OCI-LY3 (cell line): ENCODE results near the gene THBS2.

Experiments
- H2AFZ ChIP-seq: fragments of 200-600, 300-600 bp; shearing (Covaris generic); 2 replicates; pipeline ENCODE4 v1.6.0; 2014; ENCODE audit warnings: antibody characterized with exemption, low read depth, low read length
- H3K27ac ChIP-seq: fragments of 200-600, 300-600 bp; sonication (generic); 2 replicates; pipeline ENCODE4 v1.5.1; 2014; ENCODE audit warnings: mild to moderate bottlenecking, low read length, moderate library complexity, mixed read lengths
- H3K27me3 ChIP-seq: fragments of 200-600, 300-600 bp; sonication (generic); 2 replicates; pipeline ENCODE4 v1.6.1; 2014; ENCODE audit warnings: low read depth, low read length, mixed read lengths
- H3K36me3 ChIP-seq: fragments of 200-600, 300-600 bp; sonication (generic); replicated peaks from 2 replicates; pipeline ENCODE3; 2014; ENCODE audit warnings: low read depth, low read length, mixed read lengths
- H3K4me1 ChIP-seq: fragments of 300-600, 200-600 bp; sonication (generic); 2 replicates; pipeline ENCODE4 v1.6.1; 2014; ENCODE audit warnings: low read length, mixed read lengths
- H3K4me2 ChIP-seq: fragments of 200-600, 300-600 bp; sonication (generic); 2 replicates; pipeline ENCODE4 v1.6.1; 2014; ENCODE audit warnings: low read length, mixed read lengths
- H3K4me3 ChIP-seq: fragments of 300-600, 200-600 bp; sonication (generic); 2 replicates; pipeline ENCODE4 v1.5.1; 2014; ENCODE audit warnings: antibody characterized with exemption, mild to moderate bottlenecking, low read length, moderate library complexity
- H3K79me2 ChIP-seq: fragments of 300-600, 200-600 bp; shearing (Covaris generic); 2 replicates; pipeline ENCODE4 v1.6.1; 2014; ENCODE audit warnings: mild to moderate bottlenecking, low read length, mixed read lengths
- H3K9ac ChIP-seq: fragments of 300-600, 200-600 bp; shearing (Covaris generic); 2 replicates; pipeline ENCODE4 v1.6.0; 2014; ENCODE audit warnings: mild to moderate bottlenecking, low read length, moderate library complexity
- H3K9me3 ChIP-seq: fragments of 200-600, 300-600 bp; shearing (Covaris generic); 2 replicates; pipeline ENCODE4 v1.6.1; 2014; ENCODE audit warnings: low read length, mixed read lengths; ENCODE audit not compliant: insufficient read depth
- H4K20me1 ChIP-seq: fragments of 200-600, 300-600 bp; sonication (generic); 2 replicates; pipeline ENCODE4 v1.6.1; 2016; ENCODE audit warnings: low read length, mixed read lengths; ENCODE audit not compliant: insufficient read depth
- EZH2phosphoT487 ChIP-seq: fragments of 200-600 bp; shearing (Covaris generic); IDR thresholded peaks from 2 replicates; pipeline ENCODE4 v1.6.1; 2018; ENCODE audit warnings: antibody characterized with exemption, mixed run types, low read depth
- TF ChIP-seq, protein P1 (sequence below): fragments of 200-600, 300-600 bp; sonication (generic); IDR thresholded peaks from 2 replicates; pipeline ENCODE4 v1.5.1; 2014; ENCODE audit warnings: antibody characterized with exemption, low read length, low read depth

THBS2 gene

DNA sequence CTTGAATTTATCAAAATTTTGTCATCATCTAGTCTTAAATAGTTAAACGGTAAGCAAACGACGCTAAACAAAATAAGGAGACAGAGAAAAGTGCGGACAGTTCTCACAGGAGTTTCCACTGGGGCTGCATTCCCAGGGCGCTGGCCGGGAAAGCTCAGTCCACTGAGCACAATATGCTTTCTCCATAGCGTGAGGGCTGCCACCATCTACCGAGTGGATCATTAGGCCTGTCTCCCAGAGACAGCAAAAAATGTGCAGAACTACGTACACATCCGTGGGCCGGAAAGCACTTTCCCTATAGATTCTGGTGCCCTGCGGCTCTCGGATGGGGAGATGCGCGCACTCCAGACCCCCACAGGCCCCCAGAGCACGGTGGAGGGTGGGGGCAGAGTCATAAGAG is 84.9 kb downstream of the THBS2 start:
- H2AFZ ChIP-seq = no peak overlapping the region
- no peak overlapping the region for H3K27ac ChIP-seq
- H3K4me3 ChIP-seq = no peak overlapping the region
- H3K27me3 ChIP-seq = no peaks in the 10 kb centered on the region
- no peak overlapping the region for H3K4me2 ChIP-seq
- no peaks in the 10 kb centered on the region for H3K4me1 ChIP-seq
- no peak overlapping the region for H3K9ac ChIP-seq
- no peaks in the 10 kb centered on the region for H3K36me3 ChIP-seq
- no peaks in the 10 kb centered on the region for H3K79me2 ChIP-seq
- TF ChIP-seq, protein P1, sequence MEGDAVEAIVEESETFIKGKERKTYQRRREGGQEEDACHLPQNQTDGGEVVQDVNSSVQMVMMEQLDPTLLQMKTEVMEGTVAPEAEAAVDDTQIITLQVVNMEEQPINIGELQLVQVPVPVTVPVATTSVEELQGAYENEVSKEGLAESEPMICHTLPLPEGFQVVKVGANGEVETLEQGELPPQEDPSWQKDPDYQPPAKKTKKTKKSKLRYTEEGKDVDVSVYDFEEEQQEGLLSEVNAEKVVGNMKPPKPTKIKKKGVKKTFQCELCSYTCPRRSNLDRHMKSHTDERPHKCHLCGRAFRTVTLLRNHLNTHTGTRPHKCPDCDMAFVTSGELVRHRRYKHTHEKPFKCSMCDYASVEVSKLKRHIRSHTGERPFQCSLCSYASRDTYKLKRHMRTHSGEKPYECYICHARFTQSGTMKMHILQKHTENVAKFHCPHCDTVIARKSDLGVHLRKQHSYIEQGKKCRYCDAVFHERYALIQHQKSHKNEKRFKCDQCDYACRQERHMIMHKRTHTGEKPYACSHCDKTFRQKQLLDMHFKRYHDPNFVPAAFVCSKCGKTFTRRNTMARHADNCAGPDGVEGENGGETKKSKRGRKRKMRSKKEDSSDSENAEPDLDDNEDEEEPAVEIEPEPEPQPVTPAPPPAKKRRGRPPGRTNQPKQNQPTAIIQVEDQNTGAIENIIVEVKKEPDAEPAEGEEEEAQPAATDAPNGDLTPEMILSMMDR = no peak
- TF ChIP-seq EZH2phosphoT487 = no peak
- no peaks in the 10 kb centered on the region for H3K9me3 ChIP-seq
- H4K20me1 ChIP-seq = no peaks in the 10 kb centered on the region

DNA sequence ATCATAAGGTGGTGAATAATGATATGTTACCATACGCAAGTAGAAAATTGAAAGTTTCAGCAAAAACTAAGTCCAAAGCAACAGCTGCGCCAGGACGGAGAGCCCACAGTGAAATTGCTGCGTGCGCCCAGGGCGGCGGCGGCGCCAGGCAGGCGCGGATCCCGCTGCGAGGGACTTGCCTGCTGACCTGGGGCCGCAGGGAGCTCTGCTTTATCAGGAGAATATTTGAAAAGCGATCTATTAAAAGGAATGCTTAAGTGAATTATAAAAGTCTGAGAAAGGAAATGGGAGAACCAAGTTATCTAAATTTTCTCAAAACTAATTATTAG is 85.4 kb downstream of the THBS2 start:
- no peaks in the 10 kb centered on the region for H3K36me3 ChIP-seq
- H2AFZ ChIP-seq = no peak overlapping the region
- H3K79me2 ChIP-seq = no peaks in the 10 kb centered on the region
- no peaks in the 10 kb centered on the region for H3K27me3 ChIP-seq
- TF ChIP-seq, protein P1 = no peak
- TF ChIP-seq EZH2phosphoT487 = no peak
- no peak overlapping the region for H3K27ac ChIP-seq
- no peaks in the 10 kb centered on the region for H3K4me1 ChIP-seq
- H3K9ac ChIP-seq = no peak overlapping the region
- H3K4me3 ChIP-seq = no peak overlapping the region
- H3K9me3 ChIP-seq = no peaks in the 10 kb centered on the region
- no peaks in the 10 kb centered on the region for H4K20me1 ChIP-seq
- no peak overlapping the region for H3K4me2 ChIP-seq

DNA sequence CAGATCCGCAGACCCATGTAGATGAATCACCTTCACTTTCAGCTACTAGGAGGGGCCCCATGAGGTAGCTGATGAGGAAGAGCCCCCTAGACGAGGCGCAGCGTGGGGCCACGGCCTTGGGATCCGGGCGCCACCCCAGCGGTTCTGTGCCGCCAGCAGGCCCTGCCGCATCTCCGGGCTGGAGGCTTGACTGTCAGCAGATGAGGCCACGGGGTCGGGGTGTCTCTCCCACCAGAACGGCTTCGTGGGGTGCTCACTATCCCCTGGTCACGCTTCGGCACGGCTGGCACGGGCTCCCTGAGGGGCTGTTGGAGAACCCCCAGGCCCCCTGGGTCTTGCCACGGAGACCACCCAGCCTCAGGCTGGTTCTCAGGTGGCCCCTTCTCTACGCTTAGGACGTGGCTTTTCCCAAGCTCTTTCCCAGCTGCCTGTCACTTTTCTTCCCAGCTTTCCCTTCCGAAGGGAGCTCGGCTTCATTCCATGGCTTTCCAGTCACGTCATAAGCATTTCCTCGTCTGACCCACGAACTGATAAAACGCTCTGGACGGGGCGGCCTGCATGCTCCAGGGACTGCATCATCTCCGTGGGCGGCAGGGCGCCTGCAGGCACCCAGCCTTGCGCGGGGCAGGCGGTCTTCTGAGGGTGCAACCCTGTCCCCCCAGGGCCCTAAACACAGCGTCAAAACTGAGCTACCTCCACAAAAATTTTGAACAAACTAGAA is 85.9 kb downstream of the THBS2 start:
- Histone ChIP-seq H3K9me3 (no peaks in the 10 kb centered on the region), H3K36me3 (no peaks in the 10 kb centered on the region), H3K9ac (no peak overlapping the region), H3K27me3 (no peaks in the 10 kb centered on the region), H3K4me1 (no peaks in the 10 kb centered on the region), H3K27ac (no peak overlapping the region), H4K20me1 (no peaks in the 10 kb centered on the region), H3K4me2 (no peak overlapping the region), H2AFZ (no peak overlapping the region), H3K79me2 (no peaks in the 10 kb centered on the region), H3K4me3 (no peak overlapping the region)
- TF ChIP-seq, protein P1 = no peak
- no peak for TF ChIP-seq EZH2phosphoT487

DNA sequence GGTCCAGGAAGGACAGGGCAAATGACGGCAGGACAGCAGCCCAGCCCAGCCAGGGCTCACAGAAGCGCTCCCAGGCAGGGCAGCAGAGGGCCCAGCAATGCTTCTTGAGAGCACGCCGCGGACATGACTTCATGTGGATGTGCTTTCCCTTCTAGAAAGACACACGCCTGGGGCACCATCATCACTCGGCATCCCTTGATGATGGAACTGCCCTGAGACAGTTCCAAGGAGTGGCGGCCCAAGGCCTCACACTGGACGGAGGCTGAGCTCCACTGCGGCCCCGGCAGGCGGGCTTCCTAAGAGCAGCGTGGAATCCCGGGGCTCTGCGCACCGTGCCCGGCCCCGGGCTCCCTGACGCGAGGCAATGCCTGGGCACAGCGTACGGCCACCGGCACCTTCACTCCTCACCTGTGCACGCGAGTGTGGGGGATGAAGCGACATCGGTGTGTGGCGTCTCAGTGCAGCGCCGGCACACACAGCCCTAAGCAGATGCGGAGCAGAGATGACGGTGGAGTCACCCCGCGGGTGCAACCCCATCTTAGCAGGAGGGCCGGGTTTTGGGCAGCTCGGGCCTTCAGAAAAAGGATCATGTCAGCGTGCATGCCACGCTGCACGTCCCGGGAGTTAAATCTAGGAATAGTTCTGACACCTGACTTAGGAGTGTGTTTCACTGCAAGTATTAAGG is 86.6 kb downstream of the THBS2 start:
- no peak overlapping the region for H3K4me2 ChIP-seq
- TF ChIP-seq, protein P1 = no peak
- TF ChIP-seq EZH2phosphoT487 = no peak
- H3K4me3 ChIP-seq = no peak overlapping the region
- H3K27ac ChIP-seq = no peak overlapping the region
- no peaks in the 10 kb centered on the region for H3K9me3 ChIP-seq
- no peaks in the 10 kb centered on the region for H3K79me2 ChIP-seq
- no peak overlapping the region for H3K9ac ChIP-seq
- no peak overlapping the region for H2AFZ ChIP-seq
- H3K27me3 ChIP-seq = no peaks in the 10 kb centered on the region
- H4K20me1 ChIP-seq = no peaks in the 10 kb centered on the region
- H3K4me1 ChIP-seq = no peaks in the 10 kb centered on the region
- H3K36me3 ChIP-seq = no peaks in the 10 kb centered on the region
